WTC11 (cell line): ENCODE measurements around the gene ADD2.

Source experiments
- FOXJ3 ChIP-seq: sonication (generic); formaldehyde crosslinking; IDR thresholded peaks from 2 replicates; pipeline ENCODE4 v1.9.0; 2021; ENCODE audit warnings: missing genetic modification reagents, mild to moderate bottlenecking, borderline replicate concordance
- JAZF1 ChIP-seq: fragments of 250-450 bp; sonication (Bioruptor Pico); IDR thresholded peaks from 2 replicates; pipeline ENCODE4 v1.9.0; 2021; ENCODE audit warnings: moderate library complexity, mild to moderate bottlenecking, inconsistent platforms
- NFE2L1 ChIP-seq: sonication (generic); formaldehyde crosslinking; IDR thresholded peaks from 2 replicates; pipeline ENCODE4 v1.8.1; 2023; ENCODE audit warnings: missing genetic modification reagents
- TF ChIP-seq, protein P1 (sequence below): sonication (generic); formaldehyde crosslinking; IDR thresholded peaks from 2 replicates; pipeline ENCODE4 v1.8.1; 2023; ENCODE audit warnings: mild to moderate bottlenecking, missing genetic modification reagents, moderate library complexity
- TF ChIP-seq, protein P2 (sequence below): fragments of 200-600 bp; IDR thresholded peaks from 2 replicates; pipeline ENCODE4 v1.8.0; 2022; ENCODE audit warnings: antibody characterized with exemption

DNA sequence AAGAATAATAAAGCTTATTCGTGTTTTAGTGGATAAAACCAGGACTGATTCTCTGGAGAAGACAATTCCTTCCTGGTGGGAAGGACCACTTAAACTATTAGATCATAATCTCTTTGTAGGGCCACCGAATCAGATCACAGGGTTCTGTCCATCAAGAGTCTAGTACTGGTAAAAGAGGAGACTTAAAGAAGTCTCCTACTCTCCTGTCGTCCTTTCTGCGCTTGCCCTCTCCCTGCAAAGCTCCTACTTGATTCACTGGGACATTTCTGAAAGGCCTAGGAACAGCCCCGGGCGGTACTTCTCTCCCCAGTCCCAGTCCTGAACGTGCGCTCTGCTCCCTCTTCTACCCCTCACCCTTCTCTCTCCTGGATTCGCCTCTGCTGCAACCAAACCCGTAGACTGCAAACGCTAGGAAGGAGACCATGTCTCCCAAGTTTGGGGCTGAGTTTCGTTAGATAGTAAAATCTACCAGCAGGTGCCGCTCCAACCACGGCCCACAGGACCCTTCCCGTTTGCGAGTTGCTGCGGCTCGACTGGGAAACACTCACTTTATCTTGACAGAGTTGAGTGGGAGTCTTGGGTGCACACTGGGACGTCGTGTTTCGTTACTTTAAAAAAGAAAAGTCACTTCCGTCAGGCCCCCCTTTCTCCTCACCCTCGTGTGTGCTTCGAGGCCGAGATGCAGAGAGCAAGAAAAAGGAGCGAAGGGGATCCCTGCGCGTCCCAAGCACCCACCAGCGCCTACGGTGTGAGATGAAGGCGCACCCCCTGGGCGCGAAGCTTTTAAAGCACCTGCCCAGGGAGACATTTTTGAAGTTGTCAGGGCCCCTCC is 21.5 kb upstream of the ADD2 start:
- TF ChIP-seq NFE2L1 (no peak), JAZF1 (no peak), FOXJ3 (CRISPR knock-in tag) (no peak)
- TF ChIP-seq, protein P1, sequence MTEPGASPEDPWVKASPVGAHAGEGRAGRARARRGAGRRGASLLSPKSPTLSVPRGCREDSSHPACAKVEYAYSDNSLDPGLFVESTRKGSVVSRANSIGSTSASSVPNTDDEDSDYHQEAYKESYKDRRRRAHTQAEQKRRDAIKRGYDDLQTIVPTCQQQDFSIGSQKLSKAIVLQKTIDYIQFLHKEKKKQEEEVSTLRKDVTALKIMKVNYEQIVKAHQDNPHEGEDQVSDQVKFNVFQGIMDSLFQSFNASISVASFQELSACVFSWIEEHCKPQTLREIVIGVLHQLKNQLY (CRISPR knock-in tag) = no peak
- TF ChIP-seq, protein P2, sequence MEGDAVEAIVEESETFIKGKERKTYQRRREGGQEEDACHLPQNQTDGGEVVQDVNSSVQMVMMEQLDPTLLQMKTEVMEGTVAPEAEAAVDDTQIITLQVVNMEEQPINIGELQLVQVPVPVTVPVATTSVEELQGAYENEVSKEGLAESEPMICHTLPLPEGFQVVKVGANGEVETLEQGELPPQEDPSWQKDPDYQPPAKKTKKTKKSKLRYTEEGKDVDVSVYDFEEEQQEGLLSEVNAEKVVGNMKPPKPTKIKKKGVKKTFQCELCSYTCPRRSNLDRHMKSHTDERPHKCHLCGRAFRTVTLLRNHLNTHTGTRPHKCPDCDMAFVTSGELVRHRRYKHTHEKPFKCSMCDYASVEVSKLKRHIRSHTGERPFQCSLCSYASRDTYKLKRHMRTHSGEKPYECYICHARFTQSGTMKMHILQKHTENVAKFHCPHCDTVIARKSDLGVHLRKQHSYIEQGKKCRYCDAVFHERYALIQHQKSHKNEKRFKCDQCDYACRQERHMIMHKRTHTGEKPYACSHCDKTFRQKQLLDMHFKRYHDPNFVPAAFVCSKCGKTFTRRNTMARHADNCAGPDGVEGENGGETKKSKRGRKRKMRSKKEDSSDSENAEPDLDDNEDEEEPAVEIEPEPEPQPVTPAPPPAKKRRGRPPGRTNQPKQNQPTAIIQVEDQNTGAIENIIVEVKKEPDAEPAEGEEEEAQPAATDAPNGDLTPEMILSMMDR = peak; percentile 33
